Measurements from ENCODE around the gene DDB1. TPM values are rescaled to one million over a fixed set of nuclear protein-coding genes. Genes with fewer than 3 reads are reported as not detected.

Gene DDB1
- total RNA-seq, 1 donor from 2014 or later: 111 TPM

- no peak for DNase-seq
- intact Hi-C loops (cut with DNase I): no loop called here
- ATAC-seq (ENCODE audit: poor library complexity): no peak
These were observed 25.6 kb downstream of the DDB1 start for GRCh38 chr11:61307354-61307753.

- no peak for ATAC-seq (ENCODE audit: poor library complexity)
- intact Hi-C loops (cut with DNase I): no loop called here
- no peak for DNase-seq
These were observed 26.7 kb downstream of the DDB1 start for GRCh38 chr11:61306221-61306620.

- no peak for ATAC-seq (ENCODE audit: poor library complexity)
- intact Hi-C loops (cut with DNase I): no loop called here
- DNase-seq: no peak
These were observed 27.5 kb downstream of the DDB1 start for GRCh38 chr11:61305417-61305816.

GRCh38 chr11:61303725-61304124, 29.2 kb downstream of the DDB1 start:
- DNase-seq (no peak), ATAC-seq (ENCODE audit: poor library complexity) (no peak)
- intact Hi-C loops (cut with DNase I): no loop called here

- intact Hi-C loops (cut with DNase I): no loop called here
- ATAC-seq (ENCODE audit: poor library complexity) (no peak), DNase-seq (no peak)
These were observed 30.4 kb downstream of the DDB1 start for GRCh38 chr11:61302550-61302949.

GRCh38 chr11:61298663-61299244, 34.2 kb downstream of the DDB1 start:
- intact Hi-C loops (cut with DNase I): no loop called here
- ATAC-seq (ENCODE audit: poor library complexity) (no peak), DNase-seq (no peak)

- intact Hi-C loops (cut with DNase I): no loop called here
- DNase-seq (no peak), ATAC-seq (ENCODE audit: poor library complexity) (peak; percentile 22)
These were observed 35.2 kb downstream of the DDB1 start for GRCh38 chr11:61297746-61298145.

GRCh38 chr11:61297341-61297740, 35.6 kb downstream of the DDB1 start:
- intact Hi-C loops (cut with DNase I): no loop called here
- DNase-seq (no peak), ATAC-seq (ENCODE audit: poor library complexity) (no peak)

- intact Hi-C loops (cut with DNase I): no loop called here
- ATAC-seq (ENCODE audit: poor library complexity): no peak
- DNase-seq: peak; percentile 53
These were observed 37.3 kb downstream of the DDB1 start for GRCh38 chr11:61295596-61295926.

GRCh38 chr11:61294717-61295595, 37.9 kb downstream of the DDB1 start, which contains the start of gene VWCE:
VWCE (minus strand) TSS chr11:61295316; CDS start chr11:61295037, 279 bp downstream.
- peak; percentile 72 for DNase-seq
- ATAC-seq (ENCODE audit: poor library complexity): peak; percentile 79
- intact Hi-C loops (cut with DNase I): no loop called here

- ATAC-seq (ENCODE audit: poor library complexity): peak; percentile 62
- intact Hi-C loops (cut with DNase I): no loop called here
- peak; percentile 74 for DNase-seq
These were observed 38.8 kb downstream of the DDB1 start for GRCh38 chr11:61293867-61294716.

- no peak for ATAC-seq (ENCODE audit: poor library complexity)
- intact Hi-C loops (cut with DNase I): no loop called here
- DNase-seq: no peak
These were observed 40.5 kb downstream of the DDB1 start for GRCh38 chr11:61292356-61292755.

- intact Hi-C loops (cut with DNase I): no loop called here
- ATAC-seq (ENCODE audit: poor library complexity) (no peak), DNase-seq (no peak)
These were observed 41.8 kb downstream of the DDB1 start for GRCh38 chr11:61290905-61291690.

- DNase-seq: no peak
- intact Hi-C loops (cut with DNase I): no loop called here
- ATAC-seq (ENCODE audit: poor library complexity): no peak
These were observed 45.4 kb downstream of the DDB1 start for GRCh38 chr11:61287338-61287977.

GRCh38 chr11:61283613-61284012, 49.3 kb downstream of the DDB1 start:
- DNase-seq (no peak), ATAC-seq (ENCODE audit: poor library complexity) (no peak)
- intact Hi-C loops (cut with DNase I): no loop called here

GRCh38 chr11:61281581-61282250, 51.2 kb downstream of the DDB1 start:
- peak; percentile 81 for ATAC-seq (ENCODE audit: poor library complexity)
- no peak for DNase-seq
- intact Hi-C loops (cut with DNase I): no loop called here

- intact Hi-C loops (cut with DNase I): no loop called here
- DNase-seq (no peak), ATAC-seq (ENCODE audit: poor library complexity) (no peak)
These were observed 51.9 kb downstream of the DDB1 start for GRCh38 chr11:61280883-61281580.

Data from Right ventricle myocardium superior (tissue), 1 donor.